Activated CD8-positive, alpha-beta T cell treated with anti-CD3 and anti-CD28 coated beads for 36 hours (primary cell): ENCODE data around the gene FNIP2. TPM values are rescaled to one million over a fixed set of nuclear protein-coding genes. Genes with fewer than 3 reads are reported as not detected.
"Not testable (repeated sequence)": the region's sequence is repeated elsewhere in the genome, so short reads cannot be mapped to it uniquely, and the experiment has no call there.

Experiments used
- ATAC-seq: fragments of 200-7000 bp; cut with Tn5 transposase; one replicate; pipeline ENCODE4 v1.10.0; 2021; ENCODE audit warnings: mild to moderate bottlenecking, moderate library complexity
- CTCF ChIA-PET: fragments of 350-600 bp; sonication (Branson Sonifier 250); formaldehyde crosslinking; loops from one replicate; lab custom pipeline; 2021; ENCODE audit warnings: antibody characterized with exemption; lab: Charles Lee
- POLR2A ChIA-PET: fragments of 350-600 bp; sonication (Branson Sonifier 250); formaldehyde crosslinking; loops from one replicate; lab custom pipeline; 2021; ENCODE audit warnings: antibody characterized with exemption; lab: Charles Lee
- DNase-seq: peaks from one replicate; pipeline ENCODE4 v3.0.0-alpha.2; 2020
- H3K27ac Mint-ChIP-seq: one replicate; pipeline ENCODE4 v1.8.0; 2021; ENCODE audit warnings: mild to moderate bottlenecking, mixed read lengths
- H3K27me3 Mint-ChIP-seq: one replicate; pipeline ENCODE4 v1.8.0; 2021; ENCODE audit warnings: mixed read lengths
- H3K36me3 Mint-ChIP-seq: one replicate; pipeline ENCODE4 v1.8.0; 2021; ENCODE audit warnings: low read depth, mixed read lengths
- H3K4me1 Mint-ChIP-seq: one replicate; pipeline ENCODE4 v1.8.0; 2021; ENCODE audit warnings: low read depth, mixed read lengths
- H3K4me3 Mint-ChIP-seq: one replicate; pipeline ENCODE4 v1.8.0; 2021; ENCODE audit warnings: mild to moderate bottlenecking, moderate library complexity, mixed read lengths
- H3K9me3 Mint-ChIP-seq: one replicate; pipeline ENCODE4 v1.8.0; 2021; ENCODE audit warnings: mixed read lengths
- CTCF ChIP-seq: fragments of 200-600 bp; IDR thresholded peaks from one replicate; pipeline ENCODE4 v1.8.0; 2022; ENCODE audit warnings: antibody characterized with exemption, mild to moderate bottlenecking
- intact Hi-C: fragments of 100-400 bp; cut with micrococcal nuclease; formaldehyde crosslinking; loops from one replicate; pipeline ENCODE4 v1.10.0; 2022
- total RNA-seq, 2 experiments: library from RNA; stranded (reverse); gene quantifications; one replicate each; pipeline ENCODE4 v1.2.3, GENCODE V29; 2021

The FNIP2 gene
- total RNA-seq, 2 experiments from 2014 or later: 11.2 to 11.7 TPM

GRCh38 chr4:158946825-158947224, 178.0 kb downstream of the FNIP2 start:
- Mint-ChIP-seq H3K27me3 (peaks cover 7% of the 10 kb centered on the region), H3K27ac (no peak overlapping the region), H3K4me1 (peaks cover 2% of the 10 kb centered on the region), H3K4me3 (no peak overlapping the region), H3K9me3 (peaks cover 4% of the 10 kb centered on the region), H3K36me3 (peaks cover 1% of the 10 kb centered on the region)
- no peak for TF ChIP-seq CTCF
- ATAC-seq (no peak), DNase-seq (no peak)
- CTCF ChIA-PET: no interaction called here
- intact Hi-C loops: no loop called here
- POLR2A ChIA-PET: no interaction called here

GRCh38 chr4:158948071-158948470, 179.2 kb downstream of the FNIP2 start:
- H3K27ac Mint-ChIP-seq: no peak overlapping the region
- intact Hi-C loops: no loop called here
- TF ChIP-seq CTCF: no peak
- ChIA-PET CTCF (no interaction called here), POLR2A (no interaction called here)
- ATAC-seq: no peak
- peaks cover 10% of the 10 kb centered on the region for H3K27me3 Mint-ChIP-seq
- peaks cover 16% of the 10 kb centered on the region for H3K9me3 Mint-ChIP-seq
- H3K36me3 Mint-ChIP-seq: peaks cover 11% of the 10 kb centered on the region
- no peak overlapping the region for H3K4me3 Mint-ChIP-seq
- DNase-seq: no peak
- H3K4me1 Mint-ChIP-seq: peaks cover 2% of the 10 kb centered on the region

GRCh38 chr4:158949099-158949498, 180.3 kb downstream of the FNIP2 start:
- H3K4me3 Mint-ChIP-seq: no peak overlapping the region
- CTCF ChIA-PET: interaction anchor here (1.3 kb wide), 1 partner anchor 15 kb away, joined by 3 read pairs; no protein-coding TSS in a partner anchor
- H3K27me3 Mint-ChIP-seq: peaks cover 10% of the 10 kb centered on the region
- H3K9me3 Mint-ChIP-seq: peaks cover 16% of the 10 kb centered on the region
- no peak for DNase-seq
- POLR2A ChIA-PET: no interaction called here
- intact Hi-C loops: no loop called here
- ATAC-seq: no peak
- H3K27ac Mint-ChIP-seq: no peak overlapping the region
- TF ChIP-seq CTCF: no peak
- peaks cover 2% of the 10 kb centered on the region for H3K4me1 Mint-ChIP-seq
- peaks cover 11% of the 10 kb centered on the region for H3K36me3 Mint-ChIP-seq

GRCh38 chr4:158952221-158952774, 183.5 kb downstream of the FNIP2 start:
- H3K36me3 Mint-ChIP-seq: peaks cover 11% of the 10 kb centered on the region
- intact Hi-C loops: not testable (repeated sequence)

GRCh38 chr4:158956345-158956744, 187.5 kb downstream of the FNIP2 start:
- POLR2A ChIA-PET: not testable (repeated sequence)

More at GRCh38 chr4:158952221-158952774, 183.5 kb downstream of the FNIP2 start:
- H3K4me3 Mint-ChIP-seq, H3K27ac Mint-ChIP-seq, H3K4me1 Mint-ChIP-seq, DNase-seq, POLR2A ChIA-PET, ATAC-seq, H3K27me3 Mint-ChIP-seq, CTCF ChIA-PET: not testable (repeated sequence)
- H3K9me3 Mint-ChIP-seq: peaks cover 18% of the 10 kb centered on the region

GRCh38 chr4:158956918-158957317, 188.1 kb downstream of the FNIP2 start:
- H3K4me3 Mint-ChIP-seq, ATAC-seq, DNase-seq, CTCF ChIA-PET, intact Hi-C loops, H3K4me1 Mint-ChIP-seq, POLR2A ChIA-PET, H3K27me3 Mint-ChIP-seq, H3K27ac Mint-ChIP-seq, H3K36me3 Mint-ChIP-seq: not testable (repeated sequence)
- peaks cover 13% of the 10 kb centered on the region for H3K9me3 Mint-ChIP-seq

More at GRCh38 chr4:158956345-158956744, 187.5 kb downstream of the FNIP2 start:
- H3K4me1 Mint-ChIP-seq, DNase-seq, H3K4me3 Mint-ChIP-seq, ATAC-seq, H3K27ac Mint-ChIP-seq, CTCF ChIA-PET, H3K27me3 Mint-ChIP-seq, intact Hi-C loops: not testable (repeated sequence)
- Mint-ChIP-seq H3K9me3 (peaks cover 17% of the 10 kb centered on the region), H3K36me3 (peaks cover 11% of the 10 kb centered on the region)

Other genes with a start within 250 kb of the FNIP2 start
- not detected for gene RXFP1, start 247.1 kb upstream of the FNIP2 start, total RNA-seq
- gene C4orf46, start 97.1 kb upstream of the FNIP2 start, total RNA-seq: 10 to 100 TPM; 17.7 to 19.0 TPM
- gene ETFDH, start 96.7 kb upstream of the FNIP2 start, total RNA-seq: 10 to 100 TPM; 28.8 to 31.6 TPM
- 10 to 100 TPM; 66.5 to 69.3 TPM for gene PPID, start 45.6 kb upstream of the FNIP2 start, total RNA-seq